H1 (cell line): ENCODE measurements around the gene ZCCHC17.

ENCODE experiments used
- ATF3 ChIP-seq: IDR thresholded peaks from 2 replicates; pipeline ENCODE4 v1.6.1; 2011; ENCODE audit warnings: low read depth, mild to moderate bottlenecking, low read length; ENCODE audit not compliant: insufficient read depth
- CHD1 ChIP-seq: IDR thresholded peaks from 2 replicates; pipeline ENCODE4 v1.6.1; 2012; ENCODE audit warnings: low read depth, low read length, improper control_type of control experiment
- POLR2AphosphoS5 ChIP-seq: IDR thresholded peaks from 2 replicates; pipeline ENCODE4 v1.6.1; 2011; ENCODE audit warnings: low read depth, low read length
- RFX5 ChIP-seq: IDR thresholded peaks from 2 replicates; pipeline ENCODE4 v1.6.1; 2011; ENCODE audit warnings: low read depth, low read length, improper control_type of control experiment, borderline replicate concordance
- SIN3A ChIP-seq, 2 experiments: IDR thresholded peaks in 1 of 2; conservative IDR thresholded peaks in 1 of 2; 2 replicates each; pipeline ENCODE4 v1.6.1; 2011 to 2012; ENCODE audit warnings: low read length in 2 of 2, improper control_type of control experiment in 1 of 2, low read depth in 1 of 2, mild to moderate bottlenecking in 1 of 2
- YY1 ChIP-seq: IDR thresholded peaks from 2 replicates; pipeline ENCODE4 v1.6.1; 2011; ENCODE audit warnings: low read depth, mild to moderate bottlenecking, low read length
- TF ChIP-seq, protein P1 (sequence below): IDR thresholded peaks from 2 replicates; pipeline ENCODE4 v1.6.1; 2012; ENCODE audit warnings: inconsistent platforms
- TF ChIP-seq, protein P2 (sequence below), 3 experiments: IDR thresholded peaks; 1 replicate in 2 of 3; 2 replicates in 1 of 3; pipeline versions ENCODE4 v1.5.1 to v1.6.1; 2011; ENCODE audit warnings: low read length in 3 of 3, mild to moderate bottlenecking in 3 of 3, inconsistent platforms in 2 of 3, low read depth in 1 of 3, moderate library complexity in 1 of 3; ENCODE audit not compliant: insufficient read depth in 1 of 3; ENCODE audit errors: control extremely low read depth in 1 of 3

- TF ChIP-seq RFX5 (no peak), POLR2AphosphoS5 (no peak), ATF3 (no peak), YY1 (no peak), CHD1 (no peak), SIN3A (conservative IDR thresholded peaks at IDR 0.05 in 1 of 2, IDR thresholded peaks at IDR 0.05 in 1 of 2; ENCODE audit: low read depth in 1 of 2, low read length in 2 of 2) (no peak)
- TF ChIP-seq, protein P1, sequence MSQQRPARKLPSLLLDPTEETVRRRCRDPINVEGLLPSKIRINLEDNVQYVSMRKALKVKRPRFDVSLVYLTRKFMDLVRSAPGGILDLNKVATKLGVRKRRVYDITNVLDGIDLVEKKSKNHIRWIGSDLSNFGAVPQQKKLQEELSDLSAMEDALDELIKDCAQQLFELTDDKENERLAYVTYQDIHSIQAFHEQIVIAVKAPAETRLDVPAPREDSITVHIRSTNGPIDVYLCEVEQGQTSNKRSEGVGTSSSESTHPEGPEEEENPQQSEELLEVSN = no peak
- TF ChIP-seq, protein P2, sequence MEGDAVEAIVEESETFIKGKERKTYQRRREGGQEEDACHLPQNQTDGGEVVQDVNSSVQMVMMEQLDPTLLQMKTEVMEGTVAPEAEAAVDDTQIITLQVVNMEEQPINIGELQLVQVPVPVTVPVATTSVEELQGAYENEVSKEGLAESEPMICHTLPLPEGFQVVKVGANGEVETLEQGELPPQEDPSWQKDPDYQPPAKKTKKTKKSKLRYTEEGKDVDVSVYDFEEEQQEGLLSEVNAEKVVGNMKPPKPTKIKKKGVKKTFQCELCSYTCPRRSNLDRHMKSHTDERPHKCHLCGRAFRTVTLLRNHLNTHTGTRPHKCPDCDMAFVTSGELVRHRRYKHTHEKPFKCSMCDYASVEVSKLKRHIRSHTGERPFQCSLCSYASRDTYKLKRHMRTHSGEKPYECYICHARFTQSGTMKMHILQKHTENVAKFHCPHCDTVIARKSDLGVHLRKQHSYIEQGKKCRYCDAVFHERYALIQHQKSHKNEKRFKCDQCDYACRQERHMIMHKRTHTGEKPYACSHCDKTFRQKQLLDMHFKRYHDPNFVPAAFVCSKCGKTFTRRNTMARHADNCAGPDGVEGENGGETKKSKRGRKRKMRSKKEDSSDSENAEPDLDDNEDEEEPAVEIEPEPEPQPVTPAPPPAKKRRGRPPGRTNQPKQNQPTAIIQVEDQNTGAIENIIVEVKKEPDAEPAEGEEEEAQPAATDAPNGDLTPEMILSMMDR (IDR thresholded peaks at IDR 0.05; ENCODE audit: control extremely low read depth in 1 of 3, insufficient read depth in 1 of 3, low read depth in 1 of 3, low read length in 3 of 3) = no peak
These were observed 13.4 kb downstream of the ZCCHC17 start for GRCh38 chr1:31310198-31310597.
